Thymus (tissue), 14 donors: ENCODE results near the gene RGPD8. TPM values are rescaled to one million over a fixed set of nuclear protein-coding genes. Genes with fewer than 3 reads are reported as not detected.
"Not testable (repeated sequence)": the region's sequence is repeated elsewhere in the genome, so short reads cannot be mapped to it uniquely, and the experiment has no call there.

Source experiments
- DNase-seq, 9 donors: peaks; one replicate each; pipeline ENCODE4 v3.0.0-alpha.2; 2013; ENCODE audit warnings: low spot score in 9 of 9, low read depth in 6 of 9, missing footprints in 1 of 9
- H3K27ac ChIP-seq, 2 donors: one replicate each; pipeline ENCODE4 v1.5.1; 2013; ENCODE audit warnings: control low read depth in 1 of 2, low read depth in 1 of 2, low read length in 1 of 2, mild to moderate bottlenecking in 1 of 2, moderate library complexity in 1 of 2
- H3K27me3 ChIP-seq, 2 donors: one replicate each; pipeline ENCODE4 v1.5.1; 2013; ENCODE audit warnings: low read length in 1 of 2; ENCODE audit not compliant: control insufficient read depth in 2 of 2, insufficient read depth in 1 of 2
- H3K36me3 ChIP-seq, 2 donors: one replicate each; pipeline ENCODE4 v1.5.1; 2013; ENCODE audit warnings: low read length in 1 of 2, mild to moderate bottlenecking in 1 of 2, moderate library complexity in 1 of 2; ENCODE audit not compliant: control insufficient read depth in 2 of 2, insufficient read depth in 2 of 2
- H3K4me1 ChIP-seq, 2 donors: one replicate each; pipeline ENCODE4 v1.5.1; 2013; ENCODE audit warnings: low read length in 2 of 2; ENCODE audit not compliant: control insufficient read depth in 2 of 2, insufficient read depth in 2 of 2
- H3K4me3 ChIP-seq, 2 donors: one replicate each; pipeline ENCODE4 v1.5.1; 2013; ENCODE audit warnings: low read length in 2 of 2, control low read depth in 1 of 2, mild to moderate bottlenecking in 1 of 2
- H3K9me3 ChIP-seq, 2 donors: one replicate each; pipeline ENCODE4 v1.5.1; 2013; ENCODE audit warnings: low read length in 1 of 2, mild to moderate bottlenecking in 1 of 2; ENCODE audit not compliant: control insufficient read depth in 2 of 2, insufficient read depth in 1 of 2
- WGBS: extraction: QIAGEN DNeasy Blood & Tissue Kit; methylation state at CpG from one replicate; pipeline ENCODE4 v1.1.7; 2013; 5-methylcytosine and 5-hydroxymethylcytosine counted together
- long read RNA-seq, 10 donors: transcript quantifications; one replicate each; lab custom pipeline, GENCODE V29; 2026
- polyA plus RNA-seq: library from polyadenylated mRNA; stranded (reverse); fragments of 200-250 nt; gene quantifications from one replicate; pipeline ENCODE4 v1.2.3, GENCODE V29; 2013
- total RNA-seq: library from RNA; stranded (reverse); fragments of 120-200 nt; gene quantifications from one replicate; pipeline ENCODE4 v1.2.4, GENCODE V29; 2013
- donor health status: healthy.

RGPD8 gene
- total RNA-seq, result 5.6 TPM
- 1.8 TPM for polyA plus RNA-seq
- long read RNA-seq, donor 1, result 0 reads
- long read RNA-seq, donor 2, result 0 reads
- long read RNA-seq, donor 3, full-length matches to known transcripts, result 2 of 2 reads
- long read RNA-seq, donor 3, partial matches to known transcripts, result 0 of 2 reads
- long read RNA-seq, donor 3, other reads (novel, unspliced or antisense), result 0 of 2 reads
- long read RNA-seq, donor 4, result 0 reads
- long read RNA-seq, donor 5, result 0 reads
- long read RNA-seq, donor 6, result 0 reads
- long read RNA-seq, donor 7, result 0 reads
- long read RNA-seq, donor 8, result 0 reads
- long read RNA-seq, donor 9, result 0 reads
- long read RNA-seq, donor 10, result 0 reads

GRCh38 chr2:112433480-112433879, at the start of gene RGPD8:
Gene RGPD8 (minus strand): TSS chr2:112433645. CDS start chr2:112433453, 192 bp downstream.
- H3K36me3 ChIP-seq, H3K4me1 ChIP-seq, H3K9me3 ChIP-seq, H3K27me3 ChIP-seq: not testable (repeated sequence)
- peak within 1 kb of the TSS in 1 of 2 donors; percentile 52 for H3K27ac ChIP-seq
- H3K4me3 ChIP-seq, result peak within 1 kb of the TSS; percentile 32 to 51
- WGBS, result 0% methylated on average over 17 of the region's 26 CpGs
- peak; percentile 47 to 92 (median 76) for DNase-seq

- Histone ChIP-seq H3K4me3 (peak overlapping the region; percentile 93 to 94), H3K36me3 (peaks cover 16% of the 10 kb centered on the region in 2 donors), H3K27ac (no peak overlapping the region), H3K27me3 (no peaks in the 10 kb centered on the region), H3K9me3 (no peaks in the 10 kb centered on the region), H3K4me1 (peaks cover 15 to 18% of the 10 kb centered on the region in 2 donors)
- 32% methylated on average over 10 of the region's 10 CpGs for WGBS
- DNase-seq, result peak in 3 of 9 donors; percentile 4 to 22 (median 8)
Measured at GRCh38 chr2:112483042-112483473, 49.6 kb upstream of the RGPD8 start.

GRCh38 chr2:112482309-112483041, 49.0 kb upstream of the RGPD8 start:
- Histone ChIP-seq H3K27me3 (no peaks in the 10 kb centered on the region), H3K27ac (peak overlapping the region; percentile 64 to 74), H3K36me3 (peaks cover 11 to 14% of the 10 kb centered on the region in 2 donors), H3K4me1 (peaks cover 15 to 18% of the 10 kb centered on the region in 2 donors), H3K4me3 (peak overlapping the region; percentile 93 to 94), H3K9me3 (no peaks in the 10 kb centered on the region)
- DNase-seq, result peak in 5 of 9 donors; percentile 9 to 53 (median 21)
- under 1% methylated on average over 77 of the region's 77 CpGs for WGBS

GRCh38 chr2:112481528-112482233, 48.2 kb upstream of the RGPD8 start, which contains the start of gene TTL:
Gene TTL (plus strand): TSS chr2:112482156. CDS start chr2:112482345, 189 bp downstream.
- Histone ChIP-seq H3K27me3 (no peaks in the 10 kb centered on the region), H3K27ac (peak within 1 kb of the TSS; percentile 81 to 84), H3K4me3 (peak within 1 kb of the TSS; percentile 93 to 94), H3K9me3 (no peaks in the 10 kb centered on the region), H3K4me1 (peaks cover 15 to 18% of the 10 kb centered on the region in 2 donors), H3K36me3 (peaks cover 9 to 10% of the 10 kb centered on the region in 2 donors)
- WGBS, result under 1% methylated on average over 81 of the region's 82 CpGs
- DNase-seq, result peak in 7 of 9 donors; percentile 48 to 89 (median 71)

GRCh38 chr2:112481050-112481527, 47.6 kb upstream of the RGPD8 start:
- no peaks in the 10 kb centered on the region for H3K9me3 ChIP-seq
- DNase-seq, result peak; percentile 62 to 90 (median 74)
- H3K27ac ChIP-seq, result peak overlapping the region; percentile 81 to 84
- H3K36me3 ChIP-seq, result peaks cover 4 to 5% of the 10 kb centered on the region in 2 donors
- H3K4me1 ChIP-seq, result peaks cover 15 to 18% of the 10 kb centered on the region in 2 donors
- WGBS, result under 1% methylated on average over 19 of the region's 19 CpGs
- H3K27me3 ChIP-seq, result no peaks in the 10 kb centered on the region
- H3K4me3 ChIP-seq, result peak overlapping the region; percentile 84 to 93

GRCh38 chr2:112480530-112481049, 47.1 kb upstream of the RGPD8 start:
- Histone ChIP-seq H3K27me3 (no peaks in the 10 kb centered on the region), H3K27ac (no peak overlapping the region), H3K9me3 (no peaks in the 10 kb centered on the region), H3K4me3 (peak overlapping the region; percentile 84 to 93), H3K36me3 (peaks cover 0 to 1% of the 10 kb centered on the region in 2 donors), H3K4me1 (peaks cover 15 to 18% of the 10 kb centered on the region in 2 donors)
- WGBS, result 16% methylated on average over 20 of the region's 20 CpGs
- DNase-seq, result peak in 3 of 9 donors; percentile 7 to 26 (median 11)

GRCh38 chr2:112476434-112476833, 43.0 kb upstream of the RGPD8 start:
- Histone ChIP-seq H3K27me3 (no peaks in the 10 kb centered on the region), H3K4me1 (peaks cover 4 to 5% of the 10 kb centered on the region in 2 donors), H3K4me3 (no peak overlapping the region), H3K36me3 (no peaks in the 10 kb centered on the region), H3K27ac (no peak overlapping the region), H3K9me3 (no peaks in the 10 kb centered on the region)
- no peak for DNase-seq
- WGBS, result 94% methylated on average over 7 of the region's 7 CpGs

GRCh38 chr2:112474844-112475486, 41.5 kb upstream of the RGPD8 start:
- DNase-seq, result no peak
- 95% methylated on average over 6 of the region's 6 CpGs for WGBS
- Histone ChIP-seq H3K36me3 (no peaks in the 10 kb centered on the region), H3K27ac (no peak overlapping the region), H3K27me3 (no peaks in the 10 kb centered on the region), H3K9me3 (no peaks in the 10 kb centered on the region), H3K4me1 (no peaks in the 10 kb centered on the region), H3K4me3 (no peak overlapping the region)
